ENCODE data around the gene ZNF296. TPM values are rescaled to one million over a fixed set of nuclear protein-coding genes. Genes with fewer than 3 reads are reported as not detected.

Gene ZNF296
- total and polyA plus RNA-seq, 2 donors from 2014 or later = 1.2 to 2.1 TPM

DNA sequence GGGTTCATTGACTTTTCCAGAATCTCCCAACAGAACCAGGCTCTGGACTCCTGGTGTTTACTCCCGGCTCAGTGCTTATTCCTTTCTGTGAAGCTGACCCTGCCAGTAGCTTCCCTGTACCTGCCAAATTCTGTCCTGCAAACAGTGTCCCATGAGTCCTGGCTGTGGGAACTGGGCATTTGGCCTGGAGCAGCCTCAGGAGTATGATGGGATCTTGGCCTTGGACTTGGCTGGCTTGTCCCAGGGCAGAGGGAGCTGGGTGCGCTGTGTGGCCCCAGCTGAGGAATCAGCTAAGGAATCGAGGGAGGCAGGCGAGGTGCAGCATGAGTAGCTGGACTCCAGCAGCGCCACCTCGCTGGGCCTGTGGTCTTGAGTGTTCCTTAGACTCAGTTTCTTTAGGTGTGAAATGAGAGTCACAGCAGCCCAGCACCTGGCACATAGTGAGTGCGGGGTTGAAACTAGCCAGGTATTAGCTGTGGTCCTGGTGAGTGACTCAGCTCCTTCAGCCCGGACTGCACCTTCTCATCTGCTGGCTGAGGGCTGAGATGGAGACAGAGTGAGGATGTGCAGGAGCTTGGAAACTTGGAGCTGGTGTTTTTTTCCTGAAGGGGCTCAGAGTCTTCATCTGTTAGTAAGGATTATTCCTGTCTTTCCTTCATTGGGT, 27.1 kb downstream of the ZNF296 start:
- no peak overlapping the region for H3K4me3 ChIP-seq (ENCODE audit: low read length in 3 of 3)
- H3K9ac ChIP-seq (ENCODE audit: low read length in 3 of 3) = no peak overlapping the region
- H3K9me3 ChIP-seq (ENCODE audit: control insufficient read depth in 2 of 3, insufficient read depth in 1 of 3, low read length in 3 of 3) = no peaks in the 10 kb centered on the region
- FAIRE-seq = no peak
- intact Hi-C loops (cut with DNase I) = no loop called here
- TF ChIP-seq, protein P1, sequence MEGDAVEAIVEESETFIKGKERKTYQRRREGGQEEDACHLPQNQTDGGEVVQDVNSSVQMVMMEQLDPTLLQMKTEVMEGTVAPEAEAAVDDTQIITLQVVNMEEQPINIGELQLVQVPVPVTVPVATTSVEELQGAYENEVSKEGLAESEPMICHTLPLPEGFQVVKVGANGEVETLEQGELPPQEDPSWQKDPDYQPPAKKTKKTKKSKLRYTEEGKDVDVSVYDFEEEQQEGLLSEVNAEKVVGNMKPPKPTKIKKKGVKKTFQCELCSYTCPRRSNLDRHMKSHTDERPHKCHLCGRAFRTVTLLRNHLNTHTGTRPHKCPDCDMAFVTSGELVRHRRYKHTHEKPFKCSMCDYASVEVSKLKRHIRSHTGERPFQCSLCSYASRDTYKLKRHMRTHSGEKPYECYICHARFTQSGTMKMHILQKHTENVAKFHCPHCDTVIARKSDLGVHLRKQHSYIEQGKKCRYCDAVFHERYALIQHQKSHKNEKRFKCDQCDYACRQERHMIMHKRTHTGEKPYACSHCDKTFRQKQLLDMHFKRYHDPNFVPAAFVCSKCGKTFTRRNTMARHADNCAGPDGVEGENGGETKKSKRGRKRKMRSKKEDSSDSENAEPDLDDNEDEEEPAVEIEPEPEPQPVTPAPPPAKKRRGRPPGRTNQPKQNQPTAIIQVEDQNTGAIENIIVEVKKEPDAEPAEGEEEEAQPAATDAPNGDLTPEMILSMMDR (IDR thresholded peaks at IDR 0.05; ENCODE audit: borderline replicate concordance, extremely low read depth, insufficient read depth) = no peak
- peaks cover 0 to under 1% (median 0%) of the 10 kb centered on the region in 3 donors for H3K4me1 ChIP-seq (ENCODE audit: control insufficient read depth in 2 of 3, insufficient read depth in 2 of 3, low read depth in 1 of 3, low read length in 3 of 3)
- no peak for DNase-seq
- no peaks in the 10 kb centered on the region for H3K27me3 ChIP-seq (ENCODE audit: control insufficient read depth, insufficient read depth, low read length)
- H3K36me3 ChIP-seq (ENCODE audit: control insufficient read depth in 2 of 3, insufficient read depth in 3 of 3, low read length in 3 of 3) = peaks cover under 1 to 25% (median 15%) of the 10 kb centered on the region in 3 donors
- no peak overlapping the region for H3K27ac ChIP-seq (ENCODE audit: low read depth in 2 of 2, low read length in 2 of 2)

DNA sequence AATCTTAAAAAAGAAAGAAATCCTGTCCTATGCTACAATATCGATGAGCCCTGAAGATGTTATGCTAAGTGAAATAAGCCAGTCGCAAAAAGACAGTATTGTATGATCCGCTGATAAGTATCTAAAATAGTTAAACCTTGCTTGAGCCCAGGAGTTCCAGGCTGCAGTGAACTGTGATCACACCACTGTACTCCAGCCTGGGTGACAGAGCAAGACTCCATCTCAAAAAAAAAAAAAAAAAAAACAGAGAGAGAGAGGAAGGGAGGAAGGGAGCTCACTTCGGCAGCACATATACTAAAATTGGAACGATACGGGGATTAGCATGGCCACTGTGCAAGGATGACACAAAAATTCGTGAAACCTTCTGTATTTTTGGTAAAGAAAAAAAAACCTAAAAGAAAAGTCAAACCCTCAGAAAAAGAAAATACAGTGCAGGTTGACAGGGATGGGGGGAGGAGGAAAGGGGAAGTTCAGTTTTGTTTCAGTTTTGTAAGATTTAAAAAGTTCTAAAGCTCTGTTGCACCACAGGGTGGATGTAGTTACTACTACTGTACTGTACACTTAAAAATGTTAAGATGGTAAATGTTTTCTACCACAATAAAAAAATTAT, 29.0 kb downstream of the ZNF296 start:
- Histone ChIP-seq H3K9me3 (ENCODE audit: control insufficient read depth in 2 of 3, insufficient read depth in 1 of 3, low read length in 3 of 3) (no peaks in the 10 kb centered on the region), H3K4me1 (ENCODE audit: control insufficient read depth in 2 of 3, insufficient read depth in 2 of 3, low read depth in 1 of 3, low read length in 3 of 3) (peaks cover 0 to 2% (median 0%) of the 10 kb centered on the region in 3 donors), H3K4me3 (ENCODE audit: low read length in 3 of 3) (no peak overlapping the region), H3K9ac (ENCODE audit: low read length in 3 of 3) (no peak overlapping the region), H3K36me3 (ENCODE audit: control insufficient read depth in 2 of 3, insufficient read depth in 3 of 3, low read length in 3 of 3) (peaks cover 2 to 30% (median 23%) of the 10 kb centered on the region in 3 donors), H3K27ac (ENCODE audit: low read depth in 2 of 2, low read length in 2 of 2) (no peak overlapping the region), H3K27me3 (ENCODE audit: control insufficient read depth, insufficient read depth, low read length) (no peaks in the 10 kb centered on the region)
- intact Hi-C loops (cut with DNase I) = no loop called here
- TF ChIP-seq, protein P1 (IDR thresholded peaks at IDR 0.05; ENCODE audit: borderline replicate concordance, extremely low read depth, insufficient read depth) = no peak
- FAIRE-seq (no peak), DNase-seq (no peak)

DNA sequence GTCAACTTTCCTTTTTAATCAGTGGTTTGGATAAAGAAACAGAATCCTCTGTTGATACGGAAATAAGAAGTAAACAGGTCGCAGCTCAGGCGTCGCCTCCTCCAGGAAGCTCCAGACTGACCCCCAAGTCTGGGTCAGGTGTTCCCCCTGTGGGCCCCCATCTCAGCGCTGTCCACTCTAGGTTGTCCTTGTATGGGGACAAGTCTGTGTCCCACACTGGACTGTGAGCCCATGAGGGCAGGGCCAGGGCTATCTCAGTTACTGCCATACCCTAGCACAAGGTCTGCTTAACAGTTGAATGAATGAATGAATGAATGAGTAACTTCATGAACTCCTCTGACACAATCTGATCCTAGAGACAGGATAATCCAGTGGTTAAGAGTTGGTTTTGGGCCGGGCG, 29.9 kb downstream of the ZNF296 start:
- H3K4me1 ChIP-seq (ENCODE audit: control insufficient read depth in 2 of 3, insufficient read depth in 2 of 3, low read depth in 1 of 3, low read length in 3 of 3) = peaks cover 0 to 7% (median 0%) of the 10 kb centered on the region in 3 donors
- H3K36me3 ChIP-seq (ENCODE audit: control insufficient read depth in 2 of 3, insufficient read depth in 3 of 3, low read length in 3 of 3) = peaks cover 2 to 37% (median 25%) of the 10 kb centered on the region in 3 donors
- DNase-seq = no peak

More for the DNA sequence above, 29.9 kb downstream of the ZNF296 start:
- Histone ChIP-seq H3K27ac (ENCODE audit: low read depth in 2 of 2, low read length in 2 of 2) (no peak overlapping the region), H3K9ac (ENCODE audit: low read length in 3 of 3) (no peak overlapping the region), H3K4me3 (ENCODE audit: low read length in 3 of 3) (no peak overlapping the region), H3K27me3 (ENCODE audit: control insufficient read depth, insufficient read depth, low read length) (no peaks in the 10 kb centered on the region), H3K9me3 (ENCODE audit: control insufficient read depth in 2 of 3, insufficient read depth in 1 of 3, low read length in 3 of 3) (no peaks in the 10 kb centered on the region)
- TF ChIP-seq, protein P1 (IDR thresholded peaks at IDR 0.05; ENCODE audit: borderline replicate concordance, extremely low read depth, insufficient read depth) = no peak
- intact Hi-C loops (cut with DNase I) = no loop called here
- no peak for FAIRE-seq

All from kidney (tissue), 14 donors.